B cell (primary cell): ENCODE results near the gene SMIM1. TPM values are rescaled to one million over a fixed set of nuclear protein-coding genes. Genes with fewer than 3 reads are reported as not detected.

ENCODE experiments used
- ATAC-seq: fragments of 200-7000 bp; cut with Tn5 transposase; one replicate; pipeline ENCODE4 v1.10.0; 2021; ENCODE audit warnings: low read depth, mild to moderate bottlenecking, moderate number of reproducible peaks, moderate library complexity
- CTCF ChIA-PET: fragments of 350-600 bp; sonication (Branson Sonifier 250); formaldehyde crosslinking; loops from one replicate; lab custom pipeline; 2021; ENCODE audit warnings: antibody characterized with exemption, inconsistent platforms; lab: Charles Lee
- POLR2A ChIA-PET: fragments of 350-600 bp; sonication (Branson Sonifier 250); formaldehyde crosslinking; loops from one replicate; lab custom pipeline; 2021; ENCODE audit warnings: antibody characterized with exemption; lab: Charles Lee
- DNase-seq: peaks from one replicate; pipeline ENCODE4 v3.0.0; 2013
- H2AFZ ChIP-seq: 2 replicates; pipeline ENCODE4 v1.6.1; 2012; ENCODE audit warnings: mild to moderate bottlenecking, low read depth, low read length; ENCODE audit not compliant: insufficient read depth, poor library complexity, severe bottlenecking
- H3K27ac ChIP-seq, 2 donors: 1 replicate in 1 of 2; 2 replicates in 1 of 2; pipeline ENCODE4 v1.5.1; 2012 to 2013; ENCODE audit warnings: low read length in 2 of 2, mild to moderate bottlenecking in 2 of 2, moderate library complexity in 1 of 2
- H3K27me3 ChIP-seq, 4 experiments: fragments of 200-600 bp in 1 of 4; sonication (generic) in 1 of 4; replicated peaks in 1 of 4; 1 replicate in 2 of 4; 2 replicates in 2 of 4; pipeline versions ENCODE4 v1.6.1 to v1.7.0; 2013 to 2016; ENCODE audit warnings: low read length in 3 of 4, mild to moderate bottlenecking in 2 of 4, mixed read lengths in 1 of 4, moderate library complexity in 1 of 4; ENCODE audit not compliant: insufficient read depth in 4 of 4, control insufficient read depth in 3 of 4; ENCODE audit errors: control extremely low read depth in 1 of 4
- H3K36me3 ChIP-seq, 2 experiments: replicated peaks in 1 of 2; 1 replicate in 1 of 2; 2 replicates in 1 of 2; pipeline versions ENCODE4 v1.6.1 to v1.7.1; 2013; ENCODE audit warnings: low read length in 1 of 2; ENCODE audit not compliant: insufficient read depth in 2 of 2, control insufficient read depth in 1 of 2; ENCODE audit errors: control extremely low read depth in 1 of 2, extremely low read depth in 1 of 2
- H3K4me1 ChIP-seq, 2 donors: fragments of 200-600 bp in 1 of 2; sonication (generic) in 1 of 2; 1 replicate in 1 of 2; 2 replicates in 1 of 2; pipeline versions ENCODE4 v1.5.1 to v1.6.1; 2013 to 2017; ENCODE audit warnings: low read length in 2 of 2; ENCODE audit not compliant: control insufficient read depth in 2 of 2, insufficient read depth in 2 of 2
- H3K4me2 ChIP-seq: replicated peaks from 2 replicates; pipeline ENCODE3; 2012; ENCODE audit warnings: mild to moderate bottlenecking, low read depth, low read length; ENCODE audit not compliant: poor library complexity, severe bottlenecking
- H3K4me3 ChIP-seq, 5 experiments: fragments of 200-600 bp in 1 of 5; sonication (generic) in 1 of 5; 1 replicate in 3 of 5; 2 replicates in 2 of 5; pipeline versions ENCODE4 v1.5.1 to v1.7.0; 2011 to 2016; ENCODE audit warnings: low read length in 4 of 5, mild to moderate bottlenecking in 4 of 5, low read depth in 2 of 5, control low read depth in 1 of 5, moderate library complexity in 1 of 5; ENCODE audit not compliant: insufficient read depth in 1 of 5; ENCODE audit errors: control extremely low read depth in 1 of 5, extremely low read depth in 1 of 5
- H3K79me2 ChIP-seq: fragments of 200-600 bp; sonication (generic); one replicate; pipeline ENCODE4 v1.6.0; 2016; ENCODE audit warnings: low read length; ENCODE audit not compliant: control insufficient read depth, insufficient read depth
- H3K9ac ChIP-seq: fragments of 200-600 bp; sonication (generic); 2 replicates; pipeline ENCODE4 v1.6.1; 2017; ENCODE audit warnings: mild to moderate bottlenecking, low read length, moderate library complexity
- H3K9me3 ChIP-seq, 3 donors: one replicate each; pipeline versions ENCODE4 v1.6.1 to v1.7.1; 2013; ENCODE audit warnings: low read length in 2 of 3; ENCODE audit not compliant: control insufficient read depth in 2 of 3, insufficient read depth in 1 of 3; ENCODE audit errors: control extremely low read depth in 1 of 3
- H4K20me1 ChIP-seq: 2 replicates; pipeline ENCODE4 v1.6.0; 2012; ENCODE audit warnings: mild to moderate bottlenecking, low read length; ENCODE audit not compliant: insufficient read depth, control insufficient read depth, poor library complexity, severe bottlenecking
- H3K27ac Mint-ChIP-seq: one replicate; pipeline ENCODE4 v1.8.0; 2021; ENCODE audit warnings: mixed read lengths
- H3K27me3 Mint-ChIP-seq: one replicate; pipeline ENCODE4 v1.8.0; 2021; ENCODE audit warnings: mixed read lengths
- H3K4me1 Mint-ChIP-seq: one replicate; pipeline ENCODE4 v1.8.0; 2021; ENCODE audit warnings: mixed read lengths
- H3K4me3 Mint-ChIP-seq: one replicate; pipeline ENCODE4 v1.8.0; 2021; ENCODE audit warnings: mixed read lengths
- H3K9me3 Mint-ChIP-seq: one replicate; pipeline ENCODE4 v1.8.0; 2022; ENCODE audit warnings: mixed read lengths; ENCODE audit not compliant: insufficient read depth
- CTCF ChIP-seq: fragments of 200-600 bp; IDR thresholded peaks from one replicate; pipeline ENCODE4 v1.8.0; 2022; ENCODE audit warnings: antibody characterized with exemption, mild to moderate bottlenecking
- EZH2 ChIP-seq: IDR thresholded peaks from 2 replicates; pipeline ENCODE4 v1.6.1; 2012; ENCODE audit warnings: borderline replicate concordance, low read depth, mild to moderate bottlenecking, moderate library complexity, low read length; ENCODE audit not compliant: insufficient read depth, poor library complexity, severe bottlenecking
- WGBS: methylation state at CpG from one replicate; pipeline ENCODE4 v1.1.5; 2013; ENCODE audit warnings: missing lambda C conversion rate; ENCODE audit not compliant: insufficient coverage; 5-methylcytosine and 5-hydroxymethylcytosine counted together
- intact Hi-C: fragments of 100-400 bp; cut with micrococcal nuclease; formaldehyde crosslinking; loops from one replicate; pipeline ENCODE4 v1.10.0; 2022
- polyA minus RNA-seq: library from RNA; depleted of rRNA, polyadenylated mRNA; stranded (reverse); fragments of >200 nt; gene quantifications from 2 replicates; pipeline ENCODE4 v1.2.3, GENCODE V29; 2012
- polyA plus RNA-seq: library from polyadenylated mRNA; depleted of rRNA; stranded (reverse); fragments of >200 nt; gene quantifications from 2 replicates; pipeline ENCODE4 v1.2.3, GENCODE V29; 2012
- total RNA-seq, 2 donors: library from RNA; stranded (reverse); fragments of 120-200 nt in 1 of 2; gene quantifications; 1 replicate in 1 of 2; 2 replicates in 1 of 2; pipeline versions ENCODE4 v1.2.3 to v1.2.4, GENCODE V29; 2013 to 2022

SMIM1 gene
- total RNA-seq (8.4 and 9.0 TPM in 2 replicates), polyA plus RNA-seq (2.2 and 2.6 TPM in 2 replicates), polyA minus RNA-seq (5.1 and 7.4 TPM in 2 replicates)
- total RNA-seq (2013) = 3.4 TPM

GRCh38 chr1:3772715-3773571 is at the start of gene SMIM1:
TSS of gene SMIM1 (plus strand) at chr1:3772749. CDS start at chr1:3775374, 2,625 bp downstream.
- Mint-ChIP-seq H3K4me3 (peak within 1 kb of the TSS; percentile 84), H3K4me1 (peaks cover 23% of the 10 kb centered on the region), H3K9me3 (no peaks in the 10 kb centered on the region), H3K27me3 (no peaks in the 10 kb centered on the region), H3K27ac (peak within 1 kb of the TSS; percentile 56)
- Histone ChIP-seq H3K9me3 (no peaks in the 10 kb centered on the region), H4K20me1 (no peaks in the 10 kb centered on the region), H2AFZ (peak within 1 kb of the TSS; percentile 85), H3K27ac (peak within 1 kb of the TSS; percentile 33 to 55), H3K4me2 (peak within 1 kb of the TSS; percentile 97), H3K9ac (peak within 1 kb of the TSS; percentile 74), H3K4me3 (peak within 1 kb of the TSS in 4 of 5 experiments; percentile 53 to 75 (median 68)), H3K79me2 (no peaks in the 10 kb centered on the region), H3K4me1 (peaks cover 19 to 33% of the 10 kb centered on the region in 2 donors), H3K27me3 (no peaks in the 10 kb centered on the region), H3K36me3 (no peaks in the 10 kb centered on the region)
- ChIA-PET CTCF (no interaction called here), POLR2A (interaction anchor here (1.4 kb wide), 1 partner anchor 23 kb away, joined by 5 read pairs; the partner anchor contains the start of gene LRRC47)
- 11% methylated on average over 54 of the region's 55 CpGs for WGBS
- DNase-seq (no peak), ATAC-seq (no peak)
- intact Hi-C loops = loop anchor here (1.0 to 2.0 kb wide), 5 partner anchors 23 to 242 kb away; partner anchors contain the start of genes CEP104, DFFB and LRRC47
- TF ChIP-seq CTCF = no peak
- TF ChIP-seq EZH2 = no peak

- no peak for DNase-seq
- Histone ChIP-seq H3K4me2 (no peak overlapping the region), H2AFZ (no peak overlapping the region), H4K20me1 (no peaks in the 10 kb centered on the region), H3K36me3 (no peaks in the 10 kb centered on the region), H3K27ac (no peak overlapping the region), H3K4me1 (peaks cover 0 to 3% of the 10 kb centered on the region in 2 donors), H3K9me3 (peaks cover 0 to under 1% (median 0%) of the 10 kb centered on the region in 3 donors), H3K9ac (no peak overlapping the region), H3K79me2 (no peaks in the 10 kb centered on the region), H3K27me3 (peaks cover 0 to 16% (median 0%) of the 10 kb centered on the region in 4 experiments), H3K4me3 (no peak overlapping the region)
- 72% methylated on average over 3 of the region's 3 CpGs for WGBS
- H3K27me3 Mint-ChIP-seq = no peaks in the 10 kb centered on the region
- no peak for ATAC-seq
- CTCF ChIA-PET = interaction anchor here (1.6 to 2.6 kb wide), 3 partner anchors 9 to 269 kb away, joined by 4 to 11 read pairs (median 7); no protein-coding TSS in a partner anchor
- no peak overlapping the region for H3K27ac Mint-ChIP-seq
- intact Hi-C loops = no loop called here
- POLR2A ChIA-PET = no interaction called here
- no peaks in the 10 kb centered on the region for H3K9me3 Mint-ChIP-seq
- TF ChIP-seq EZH2 = no peak
- TF ChIP-seq CTCF = no peak
- H3K4me3 Mint-ChIP-seq = no peak overlapping the region
- H3K4me1 Mint-ChIP-seq = peaks cover 2% of the 10 kb centered on the region
Observed at GRCh38 chr1:3722846-3723245, 49.7 kb upstream of the SMIM1 start.
